Calu3 (cell line): ENCODE measurements around the gene ASAH2. TPM values are rescaled to one million over a fixed set of nuclear protein-coding genes. Genes with fewer than 3 reads are reported as not detected.

ENCODE experiments used
- BruUV-seq: library from RNA; stranded (reverse); fragments of 400-500 nt; replicated peaks from 2 replicates; lab custom pipeline; 2021; lab: Mats Ljungman, UMichigan
- CTCF ChIA-PET: fragments of 300-600 bp; sonication (Branson Sonifier 250); formaldehyde crosslinking; loops from one replicate; lab custom pipeline; 2022; ENCODE audit warnings: antibody characterized with exemption; lab: Charles Lee
- DNase-seq: peaks from one replicate; pipeline ENCODE4 v3.0.0; 2022
- H3K27ac Mint-ChIP-seq: one replicate; pipeline ENCODE4 v1.8.0; 2022; ENCODE audit warnings: mixed read lengths; ENCODE audit not compliant: unreplicated experiment
- H3K27me3 Mint-ChIP-seq: one replicate; pipeline ENCODE4 v1.8.0; 2022; ENCODE audit warnings: mixed read lengths; ENCODE audit not compliant: unreplicated experiment
- H3K36me3 Mint-ChIP-seq: one replicate; pipeline ENCODE4 v1.8.0; 2022; ENCODE audit warnings: mild to moderate bottlenecking, moderate library complexity, mixed read lengths; ENCODE audit not compliant: insufficient read depth, unreplicated experiment
- H3K4me1 Mint-ChIP-seq: one replicate; pipeline ENCODE4 v1.8.0; 2022; ENCODE audit warnings: mild to moderate bottlenecking, low read depth, mixed read lengths; ENCODE audit not compliant: unreplicated experiment
- H3K4me3 Mint-ChIP-seq: one replicate; pipeline ENCODE4 v1.8.0; 2022; ENCODE audit warnings: mild to moderate bottlenecking, low read depth, moderate library complexity, mixed read lengths; ENCODE audit not compliant: unreplicated experiment
- H3K9me3 Mint-ChIP-seq: one replicate; pipeline ENCODE4 v1.8.0; 2022; ENCODE audit warnings: low read depth, mixed read lengths; ENCODE audit not compliant: unreplicated experiment
- CTCF ChIP-seq: fragments of 200-600 bp; IDR thresholded peaks from one replicate; pipeline ENCODE4 v1.8.0; 2022; ENCODE audit warnings: antibody characterized with exemption; ENCODE audit not compliant: unreplicated experiment
- intact Hi-C: fragments of 100-400 bp; cut with micrococcal nuclease; formaldehyde crosslinking; loops from one replicate; pipeline ENCODE4 v1.10.0; 2022; ENCODE audit not compliant: unreplicated experiment
- total RNA-seq: library from RNA; stranded (reverse); gene quantifications from 2 replicates; pipeline ENCODE4 v1.2.3, GENCODE V29; 2022

Gene ASAH2
- total RNA-seq, 1 experiment from 2014 or later = 3.9 TPM

DNA sequence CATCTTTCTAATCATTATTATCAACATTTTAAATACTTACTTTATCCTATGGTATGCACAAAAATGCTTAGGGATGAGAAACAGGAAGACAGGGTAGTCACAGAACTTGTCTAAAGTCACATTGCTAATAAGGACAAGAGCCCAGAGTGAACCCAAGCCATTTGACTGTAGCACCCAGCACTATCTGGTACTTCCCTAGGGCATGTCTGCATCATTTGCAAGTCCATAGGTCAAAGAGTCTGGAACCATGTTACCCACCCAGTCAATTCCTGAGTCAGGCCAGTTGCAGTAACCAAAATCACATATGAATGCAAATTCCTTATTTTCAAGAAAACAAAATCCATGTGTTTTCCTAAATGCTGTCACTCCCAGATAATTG is 19.1 kb downstream of the ASAH2 start:
- intact Hi-C loops = no loop called here
- peaks cover 85% of the 10 kb centered on the region for H3K27me3 Mint-ChIP-seq

GRCh38 chr10:50231515-50232260 is 19.6 kb downstream of the ASAH2 start:
- Mint-ChIP-seq H3K4me1 (no peaks in the 10 kb centered on the region), H3K4me3 (no peak overlapping the region), H3K9me3 (no peaks in the 10 kb centered on the region), H3K27me3 (peaks cover 86% of the 10 kb centered on the region), H3K27ac (no peak overlapping the region), H3K36me3 (no peaks in the 10 kb centered on the region)
- BruUV-seq = no TSS peak
- TF ChIP-seq CTCF = no peak
- intact Hi-C loops = no loop called here
- no peak for DNase-seq
- CTCF ChIA-PET = no interaction called here

More for the DNA sequence above, 19.1 kb downstream of the ASAH2 start:
- no peaks in the 10 kb centered on the region for H3K9me3 Mint-ChIP-seq
- no TSS peak for BruUV-seq
- H3K4me1 Mint-ChIP-seq = no peaks in the 10 kb centered on the region
- no peaks in the 10 kb centered on the region for H3K36me3 Mint-ChIP-seq
- TF ChIP-seq CTCF = no peak
- CTCF ChIA-PET = no interaction called here
- H3K4me3 Mint-ChIP-seq = no peak overlapping the region
- DNase-seq = no peak
- no peak overlapping the region for H3K27ac Mint-ChIP-seq

DNA sequence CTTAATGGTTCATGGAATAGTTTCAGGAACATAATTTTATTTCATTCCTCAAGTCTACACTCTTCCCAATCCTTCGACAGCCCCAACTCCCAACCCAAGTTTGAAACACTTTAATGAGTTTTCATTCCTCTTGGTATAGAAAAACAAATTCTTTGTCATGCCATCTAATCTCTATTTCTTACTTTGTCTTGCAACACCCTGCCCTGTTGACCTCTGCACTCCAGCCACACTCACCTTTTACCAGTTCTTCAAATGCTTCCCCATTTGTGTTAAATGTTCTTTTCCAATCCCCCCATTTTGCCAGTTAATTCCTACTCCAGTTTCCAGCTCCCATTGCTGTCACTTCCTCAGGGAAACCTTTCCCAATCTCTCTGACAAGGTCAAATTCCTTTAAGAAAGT is 21.9 kb downstream of the ASAH2 start:
- H3K4me3 Mint-ChIP-seq = no peak overlapping the region
- H3K4me1 Mint-ChIP-seq = no peaks in the 10 kb centered on the region
- no peak for DNase-seq
- TF ChIP-seq CTCF = no peak
- no TSS peak for BruUV-seq
- intact Hi-C loops = no loop called here
- H3K27ac Mint-ChIP-seq = no peak overlapping the region
- CTCF ChIA-PET = no interaction called here
- H3K9me3 Mint-ChIP-seq = no peaks in the 10 kb centered on the region
- H3K36me3 Mint-ChIP-seq = no peaks in the 10 kb centered on the region
- H3K27me3 Mint-ChIP-seq = peaks cover 64% of the 10 kb centered on the region

- TF ChIP-seq CTCF = no peak
- no peaks in the 10 kb centered on the region for H3K4me1 Mint-ChIP-seq
- H3K27ac Mint-ChIP-seq = no peak overlapping the region
- no TSS peak for BruUV-seq
- H3K36me3 Mint-ChIP-seq = no peaks in the 10 kb centered on the region
- CTCF ChIA-PET = no interaction called here
- intact Hi-C loops = no loop called here
- no peaks in the 10 kb centered on the region for H3K9me3 Mint-ChIP-seq
- no peak for DNase-seq
- H3K27me3 Mint-ChIP-seq = peaks cover 60% of the 10 kb centered on the region
- no peak overlapping the region for H3K4me3 Mint-ChIP-seq
Observed at GRCh38 chr10:50228672-50229071, 22.6 kb downstream of the ASAH2 start.
